HUES64 (cell line): ENCODE results near the gene CNTF. TPM values are rescaled to one million over a fixed set of nuclear protein-coding genes. Genes with fewer than 3 reads are reported as not detected.
A peak's percentile ranks its signal among the peaks of the same experiment; 100 is the strongest.
"Not testable (repeated sequence)": the region's sequence is repeated elsewhere in the genome, so short reads cannot be mapped to it uniquely, and the experiment has no call there.

Experiments
- H3K27ac ChIP-seq: 2 replicates; pipeline ENCODE4 v1.7.0; 2013; ENCODE audit warnings: low read depth, low read length, inconsistent platforms
- H3K27me3 ChIP-seq: 2 replicates; pipeline ENCODE4 v1.6.1; 2013; ENCODE audit warnings: mild to moderate bottlenecking, low read length; ENCODE audit not compliant: insufficient read depth
- H3K36me3 ChIP-seq: 2 replicates; pipeline ENCODE4 v1.6.1; 2013; ENCODE audit warnings: mild to moderate bottlenecking, low read length; ENCODE audit not compliant: insufficient read depth
- H3K4me1 ChIP-seq: 2 replicates; pipeline ENCODE4 v1.6.1; 2013; ENCODE audit warnings: mild to moderate bottlenecking, low read length, moderate library complexity; ENCODE audit not compliant: insufficient read depth
- H3K4me3 ChIP-seq: 2 replicates; pipeline ENCODE4 v1.5.1; 2013; ENCODE audit warnings: mild to moderate bottlenecking, low read length, moderate library complexity
- H3K9ac ChIP-seq: 2 replicates; pipeline ENCODE4 v1.6.1; 2013; ENCODE audit warnings: mild to moderate bottlenecking, low read depth, low read length
- H3K9me3 ChIP-seq: 2 replicates; pipeline ENCODE4 v1.6.1; 2013; ENCODE audit warnings: low read depth, low read length; ENCODE audit not compliant: insufficient read depth
- WGBS: fragments of 150-250, 120-280 bp; methylation state at CpG from one replicate; pipeline ENCODE4 v1.1.7; 2013; ENCODE audit warnings: missing lambda C conversion rate; 5-methylcytosine and 5-hydroxymethylcytosine counted together
- polyA plus RNA-seq, 2 experiments: library from polyadenylated mRNA; stranded (reverse); fragments of 50-300 nt; gene quantifications; one replicate each; pipeline ENCODE4 v1.2.3, GENCODE V29; 2013

Gene CNTF, protein sequence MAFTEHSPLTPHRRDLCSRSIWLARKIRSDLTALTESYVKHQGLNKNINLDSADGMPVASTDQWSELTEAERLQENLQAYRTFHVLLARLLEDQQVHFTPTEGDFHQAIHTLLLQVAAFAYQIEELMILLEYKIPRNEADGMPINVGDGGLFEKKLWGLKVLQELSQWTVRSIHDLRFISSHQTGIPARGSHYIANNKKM
- polyA plus RNA-seq (2013, experiment 1 of 2) = 1.0 TPM
- 0.76 TPM for polyA plus RNA-seq (2013, experiment 2 of 2)

DNA sequence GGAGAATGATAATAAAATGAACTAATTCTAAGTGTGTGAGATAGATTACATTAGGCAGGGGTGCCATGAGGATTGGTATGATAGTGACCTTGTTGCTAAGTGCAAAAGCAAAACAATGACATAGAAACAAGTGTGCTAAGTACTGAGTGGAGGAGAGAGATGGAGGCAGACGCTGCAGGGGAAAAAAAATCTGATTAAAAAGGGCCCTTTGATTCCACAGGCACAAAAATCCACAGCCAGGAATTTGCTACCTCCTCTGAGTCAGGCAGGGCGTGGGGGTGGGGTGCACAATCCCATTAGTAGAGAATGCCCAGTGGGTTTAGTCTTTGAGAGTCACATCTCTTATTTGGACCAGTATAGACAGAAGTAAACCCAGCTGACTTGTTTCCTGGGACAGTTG is at the start of gene CNTF:
CNTF (plus strand) TSS at position 322 of the 400 bp plus-strand sequence. CDS start 88 bp downstream, outside the sequence.
- Histone ChIP-seq H3K4me3 (no peak within 1 kb of the TSS), H3K27ac (no peak within 1 kb of the TSS), H3K9ac (no peak within 1 kb of the TSS), H3K27me3 (no peaks in the 10 kb centered on the region), H3K36me3 (peaks cover 87% of the 10 kb centered on the region), H3K9me3 (no peaks in the 10 kb centered on the region), H3K4me1 (peaks cover 8% of the 10 kb centered on the region; the same call in 1 of the 2 replicates)
- 100% methylated on average over 2 of the region's 2 CpGs for WGBS

DNA sequence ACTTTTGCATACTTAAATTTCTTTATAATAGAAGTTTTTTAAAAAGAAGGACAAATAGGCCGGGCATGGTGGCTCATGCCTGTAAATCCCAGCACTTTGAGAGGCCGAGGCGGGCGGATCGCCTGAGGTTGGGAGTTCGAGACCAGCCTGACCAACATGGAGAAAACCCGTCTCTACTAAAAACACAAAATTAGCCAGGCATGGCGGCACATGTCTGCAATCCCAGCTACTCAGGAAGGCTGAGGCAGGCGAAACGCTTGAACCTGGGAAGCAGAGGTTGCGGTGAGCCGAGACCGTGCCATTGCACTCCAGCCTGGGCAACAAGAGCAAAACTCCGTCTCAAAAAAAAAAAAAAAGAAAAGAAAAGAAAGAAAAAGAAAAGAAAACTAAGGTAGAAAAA is 49.6 kb upstream of the CNTF start:
- H3K27ac ChIP-seq, H3K9me3 ChIP-seq, H3K4me3 ChIP-seq, H3K36me3 ChIP-seq, H3K4me1 ChIP-seq, H3K9ac ChIP-seq, H3K27me3 ChIP-seq: not testable (repeated sequence)
- 93% methylated on average over 13 of the region's 14 CpGs for WGBS

DNA sequence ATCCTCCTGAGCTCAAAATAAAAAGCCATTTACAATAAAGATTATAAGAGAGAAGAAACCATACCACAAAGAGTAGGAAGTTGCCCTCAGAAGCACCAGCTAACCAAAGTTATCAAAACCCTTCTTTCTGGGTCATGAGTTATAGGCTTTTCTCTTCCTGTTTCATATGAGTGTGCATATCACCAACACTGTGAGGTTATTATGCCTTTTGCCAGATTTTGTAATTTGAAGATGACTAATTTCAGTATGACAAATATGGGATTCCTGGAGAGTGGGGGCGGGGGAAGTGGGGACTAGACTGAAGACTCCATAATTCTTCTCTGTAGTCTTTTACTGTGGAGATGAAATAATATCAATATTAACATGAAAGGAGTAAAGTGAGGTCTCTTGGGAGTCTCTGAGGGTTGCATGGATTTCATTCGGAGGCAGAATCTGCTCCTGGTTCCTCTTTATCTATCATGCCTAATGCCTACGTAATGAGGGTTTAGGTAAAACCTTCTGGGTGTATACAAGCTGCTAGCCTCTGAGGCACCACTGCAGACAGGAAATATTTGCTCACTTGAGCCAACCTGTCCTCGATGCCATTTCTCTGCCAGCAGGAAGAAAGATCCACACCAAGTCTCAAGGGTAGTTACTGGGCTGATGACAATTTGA is 48.9 kb upstream of the CNTF start:
- 89% methylated on average over 4 of the region's 4 CpGs for WGBS
- Histone ChIP-seq H3K27ac (no peak overlapping the region), H3K9me3 (no peaks in the 10 kb centered on the region), H3K36me3 (no peaks in the 10 kb centered on the region), H3K4me3 (no peak overlapping the region), H3K9ac (no peak overlapping the region), H3K27me3 (no peaks in the 10 kb centered on the region), H3K4me1 (peaks cover 9% of the 10 kb centered on the region)

DNA sequence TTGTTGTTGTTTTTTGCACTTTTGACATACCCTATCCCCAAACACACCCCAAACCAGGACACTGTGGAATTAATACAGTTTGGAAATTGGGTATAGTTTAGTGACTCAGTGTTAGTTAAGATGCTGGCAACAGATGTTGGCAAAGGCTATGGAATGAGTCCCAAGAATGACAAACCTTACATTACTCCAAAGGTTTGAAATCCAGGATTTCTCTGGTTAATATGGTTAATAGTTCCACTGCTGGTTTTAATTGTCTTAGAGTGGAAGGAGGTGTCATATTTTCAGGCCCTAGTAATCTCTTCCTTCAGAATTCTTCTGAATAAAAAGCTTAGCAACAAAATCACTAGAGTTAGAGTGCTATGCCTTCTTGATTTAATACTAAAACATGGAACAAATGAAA is 47.6 kb upstream of the CNTF start:
- Histone ChIP-seq H3K9me3 (no peaks in the 10 kb centered on the region), H3K9ac (no peak overlapping the region), H3K27me3 (no peaks in the 10 kb centered on the region), H3K27ac (no peak overlapping the region), H3K36me3 (no peaks in the 10 kb centered on the region), H3K4me1 (peaks cover 9% of the 10 kb centered on the region), H3K4me3 (no peak overlapping the region)

DNA sequence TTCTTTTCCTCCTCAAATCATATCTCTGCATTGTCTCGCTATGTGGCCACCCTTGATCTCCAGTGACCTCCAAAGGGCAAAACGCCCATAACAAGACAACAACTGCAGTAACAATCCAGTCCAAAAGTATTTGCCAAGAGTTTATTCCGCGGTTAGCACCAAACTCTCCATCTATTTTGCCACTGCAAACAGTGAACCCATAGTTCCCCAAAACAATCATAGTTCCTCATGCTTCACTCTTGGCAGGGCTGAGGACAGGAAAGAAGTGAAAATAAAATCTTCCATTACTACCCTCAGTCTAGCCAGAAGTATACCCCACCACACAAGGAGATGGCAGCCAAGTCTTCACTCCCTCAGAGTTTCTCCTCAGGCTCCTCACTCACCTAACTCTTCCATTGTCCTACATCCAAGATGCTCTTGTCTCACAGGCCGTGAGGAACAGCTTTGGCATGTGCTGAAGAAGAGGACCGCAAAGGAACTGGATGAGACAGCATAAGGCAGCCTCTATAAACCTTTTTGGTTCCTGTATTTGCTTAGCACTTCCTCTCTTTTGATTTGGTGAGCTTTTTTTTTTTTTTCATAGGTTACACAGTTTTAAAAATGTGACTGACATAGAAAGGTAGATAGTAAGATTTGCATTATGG is 47.0 kb upstream of the CNTF start, which contains the start of gene LPXN:
LPXN (minus strand) TSS at position 480 of the 644 bp plus-strand sequence; CDS start at position 396, 84 bp downstream.
- peaks cover 13% of the 10 kb centered on the region for H3K4me1 ChIP-seq
- H3K36me3 ChIP-seq = no peaks in the 10 kb centered on the region; the same call in 1 of the 2 replicates
- peak within 1 kb of the TSS; percentile 94; the same call in 1 of the 2 replicates for H3K4me3 ChIP-seq
- peak within 1 kb of the TSS; percentile 99 for H3K9ac ChIP-seq
- 96% methylated on average over 6 of the region's 6 CpGs for WGBS
- H3K27ac ChIP-seq = peak within 1 kb of the TSS; percentile 44; the same call in 1 of the 2 replicates
- H3K9me3 ChIP-seq = no peaks in the 10 kb centered on the region
- no peaks in the 10 kb centered on the region for H3K27me3 ChIP-seq

DNA sequence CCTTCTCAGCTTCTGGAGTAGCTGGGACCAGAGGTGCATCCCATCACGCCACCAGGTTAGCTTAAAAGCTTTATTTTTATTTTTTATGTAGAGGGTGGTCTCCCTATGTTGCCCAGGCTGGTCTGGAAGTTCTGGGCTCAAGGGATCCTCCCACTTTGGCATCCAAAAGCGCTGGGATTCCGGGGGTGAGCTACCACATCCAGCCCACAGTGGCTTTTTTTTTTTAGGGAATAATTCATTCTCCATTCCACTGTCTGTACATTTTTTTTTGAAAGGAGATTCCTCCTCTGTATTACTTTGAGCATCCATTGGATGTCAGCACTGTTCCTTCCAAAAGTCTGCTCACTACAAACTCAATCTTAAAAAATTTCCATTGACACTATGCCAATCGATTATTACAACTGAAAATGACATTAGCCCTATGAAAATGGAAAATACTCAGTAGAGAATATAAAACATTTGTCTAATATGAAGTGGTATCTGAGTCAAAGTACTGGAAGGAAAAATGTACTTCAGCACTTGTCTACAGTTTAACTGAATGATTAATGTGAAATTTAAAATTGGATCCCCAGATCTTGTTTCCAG is 45.5 kb upstream of the CNTF start:
- H3K36me3 ChIP-seq = peaks cover 4% of the 10 kb centered on the region; the same call in 1 of the 2 replicates
- peaks cover 17% of the 10 kb centered on the region for H3K4me1 ChIP-seq
- peak overlapping the region; percentile 94 for H3K4me3 ChIP-seq
- no peaks in the 10 kb centered on the region for H3K27me3 ChIP-seq
- H3K27ac ChIP-seq = peak overlapping the region; percentile 100
- no peaks in the 10 kb centered on the region for H3K9me3 ChIP-seq
- WGBS = 87% methylated on average over 4 of the region's 4 CpGs
- H3K9ac ChIP-seq = peak overlapping the region; percentile 99

DNA sequence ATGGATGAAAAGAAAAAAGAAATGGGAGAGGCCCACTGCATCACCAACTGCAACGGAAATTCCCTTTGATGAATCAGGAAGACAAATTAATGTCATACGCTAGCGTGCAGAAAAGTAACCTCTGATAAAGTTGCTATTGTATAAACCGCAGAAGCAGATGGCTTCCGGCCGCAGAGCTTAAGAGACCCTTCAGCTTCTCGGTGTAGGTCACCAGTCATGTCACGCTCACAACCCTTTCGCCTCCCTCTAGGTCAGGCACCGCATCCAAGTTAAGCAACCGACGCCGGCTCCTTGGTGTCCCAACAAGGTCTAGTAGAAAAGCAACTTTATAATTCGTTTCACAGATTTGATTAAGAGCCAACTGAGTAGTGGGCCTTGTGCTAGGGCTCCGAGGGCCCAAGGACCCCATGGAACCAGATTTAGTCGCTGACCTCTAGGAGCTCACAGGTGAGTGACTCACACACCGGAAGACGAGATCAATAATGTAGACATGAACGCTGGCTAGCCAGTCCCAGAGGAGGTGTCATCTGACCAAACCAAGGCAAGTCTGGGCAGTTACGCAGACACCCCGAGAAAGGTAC is 44.8 kb upstream of the CNTF start:
- Histone ChIP-seq H3K4me3 (peak overlapping the region; percentile 94), H3K9me3 (no peaks in the 10 kb centered on the region), H3K4me1 (peaks cover 17% of the 10 kb centered on the region), H3K36me3 (peaks cover 4% of the 10 kb centered on the region; the same call in 1 of the 2 replicates), H3K27ac (peak overlapping the region; percentile 100), H3K27me3 (no peaks in the 10 kb centered on the region), H3K9ac (peak overlapping the region; percentile 99)
- WGBS = 3% methylated on average over 21 of the region's 21 CpGs

DNA sequence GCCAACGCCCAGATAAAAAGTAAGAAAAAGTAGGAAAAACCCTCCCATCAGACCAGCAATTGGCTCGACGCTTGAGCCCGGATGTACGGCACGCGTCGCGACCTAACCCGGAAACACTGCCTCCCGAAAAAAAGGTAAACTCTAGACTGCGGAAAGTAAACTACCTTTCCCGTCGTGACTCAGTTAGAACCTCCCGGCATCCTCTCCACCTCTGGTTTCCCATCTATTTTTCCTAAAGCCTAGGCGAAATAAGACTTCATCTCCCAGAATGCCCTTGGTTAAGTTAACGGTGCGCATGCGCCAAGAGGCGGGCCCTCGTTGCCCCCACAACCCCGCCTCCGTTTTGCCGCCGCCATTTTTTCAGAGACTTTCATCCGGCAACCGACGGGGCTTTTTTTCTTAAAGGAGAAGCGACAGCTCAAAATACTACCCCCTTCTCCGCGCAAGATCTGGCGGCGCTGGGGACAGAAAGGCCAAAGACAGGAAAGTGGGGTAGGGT is 44.3 kb upstream of the CNTF start:
- Histone ChIP-seq H3K4me1 (peaks cover 17% of the 10 kb centered on the region), H3K36me3 (peaks cover 4% of the 10 kb centered on the region; the same call in 1 of the 2 replicates), H3K4me3 (peak overlapping the region; percentile 94), H3K27me3 (no peaks in the 10 kb centered on the region), H3K9me3 (no peaks in the 10 kb centered on the region), H3K9ac (peak overlapping the region; percentile 99), H3K27ac (peak overlapping the region; percentile 100)
- under 1% methylated on average over 33 of the region's 33 CpGs for WGBS

DNA sequence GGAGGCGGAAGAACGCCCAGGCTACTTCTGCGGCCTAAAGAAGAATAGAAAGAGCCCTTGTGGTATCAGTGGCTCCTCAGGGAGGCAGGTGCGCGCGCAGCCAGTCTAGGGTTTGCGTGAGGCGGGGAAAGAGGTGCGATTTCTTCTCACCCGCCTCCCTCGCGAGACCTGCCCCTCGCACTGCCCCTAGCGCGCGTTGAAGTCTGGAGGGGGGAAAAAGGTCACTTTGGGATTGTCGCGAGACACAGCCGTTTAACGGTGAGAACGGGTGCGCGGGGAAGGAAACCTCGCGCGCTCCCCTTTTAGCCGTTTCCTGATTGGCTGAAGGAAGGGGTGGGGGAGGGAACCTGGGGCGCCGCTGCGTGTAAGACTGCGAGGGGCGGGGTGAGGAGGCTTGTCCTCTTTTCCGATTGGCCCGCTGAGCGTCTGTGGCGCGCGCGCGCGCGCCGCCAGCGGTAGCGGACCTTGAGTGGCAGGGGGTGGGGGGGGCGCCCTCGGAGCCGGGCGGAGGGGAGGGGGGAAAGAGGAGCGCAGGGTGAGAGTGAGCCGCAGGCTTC is 43.8 kb upstream of the CNTF start, which contains the start of gene ZFP91:
ZFP91 (plus strand) TSS at position 429 of the 557 bp plus-strand sequence. CDS start 219 bp downstream, outside the sequence.
- Histone ChIP-seq H3K27ac (peak within 1 kb of the TSS; percentile 100), H3K27me3 (no peaks in the 10 kb centered on the region), H3K36me3 (peaks cover 4% of the 10 kb centered on the region; the same call in 1 of the 2 replicates), H3K9ac (peak within 1 kb of the TSS; percentile 99), H3K9me3 (no peaks in the 10 kb centered on the region), H3K4me1 (peaks cover 17% of the 10 kb centered on the region), H3K4me3 (peak within 1 kb of the TSS; percentile 94)
- under 1% methylated on average over 37 of the region's 51 CpGs for WGBS
